Mesendoderm (in vitro differentiated cells): ENCODE data around the gene TMEM92.

Experiments used
- DNase-seq: peaks from one replicate; pipeline ENCODE4 v3.0.0; 2013
- H2AK5ac ChIP-seq: 2 replicates; pipeline ENCODE4 v1.6.1; 2013; ENCODE audit warnings: low read length, inconsistent platforms
- H2BK120ac ChIP-seq: 2 replicates; pipeline ENCODE4 v1.6.1; 2013; ENCODE audit warnings: low read depth, mild to moderate bottlenecking, low read length, moderate library complexity, mixed read lengths
- H2BK15ac ChIP-seq: replicated peaks from 2 replicates; pipeline ENCODE4 v1.6.1; 2013; ENCODE audit warnings: low read depth, mild to moderate bottlenecking, moderate library complexity
- H2BK5ac ChIP-seq: 2 replicates; pipeline ENCODE4 v1.6.1; 2013; ENCODE audit warnings: low read length, inconsistent platforms
- H3K18ac ChIP-seq: 2 replicates; pipeline ENCODE4 v1.6.1; 2013; ENCODE audit warnings: mild to moderate bottlenecking, low read length, mixed read lengths
- H3K23ac ChIP-seq: one replicate; pipeline ENCODE4 v1.6.1; 2013; ENCODE audit warnings: low read length
- H3K27ac ChIP-seq: 2 replicates; pipeline ENCODE4 v1.5.1; 2013; ENCODE audit warnings: low read depth, mild to moderate bottlenecking, inconsistent platforms, low read length, moderate library complexity
- H3K27me3 ChIP-seq: 2 replicates; pipeline ENCODE4 v1.6.1; 2013; ENCODE audit warnings: low read length, control low read depth, mild to moderate bottlenecking, inconsistent platforms; ENCODE audit not compliant: insufficient read depth, poor library complexity
- H3K36me3 ChIP-seq: 2 replicates; pipeline ENCODE4 v1.6.1; 2013; ENCODE audit warnings: low read length, inconsistent platforms; ENCODE audit not compliant: control insufficient read depth, insufficient read depth
- H3K4ac ChIP-seq: one replicate; pipeline ENCODE4 v1.6.1; 2013; ENCODE audit warnings: low read depth, mild to moderate bottlenecking, low read length, moderate library complexity
- H3K4me1 ChIP-seq: 2 replicates; pipeline ENCODE4 v1.6.1; 2013; ENCODE audit warnings: low read depth, low read length, inconsistent platforms; ENCODE audit not compliant: control insufficient read depth
- H3K4me2 ChIP-seq: 2 replicates; pipeline ENCODE4 v1.6.1; 2013; ENCODE audit warnings: low read length
- H3K4me3 ChIP-seq: 2 replicates; pipeline ENCODE4 v1.5.1; 2013; ENCODE audit warnings: mild to moderate bottlenecking, low read length
- H3K56ac ChIP-seq: one replicate; pipeline ENCODE4 v1.6.1; 2013; ENCODE audit warnings: low read length
- H3K79me1 ChIP-seq: 2 replicates; pipeline ENCODE4 v1.6.1; 2013; ENCODE audit warnings: low read length, inconsistent platforms
- H3K79me2 ChIP-seq: 2 replicates; pipeline ENCODE4 v1.6.1; 2013; ENCODE audit warnings: mild to moderate bottlenecking, low read length; ENCODE audit not compliant: control insufficient read depth, insufficient read depth
- H3K9ac ChIP-seq: 2 replicates; pipeline ENCODE4 v1.6.1; 2013; ENCODE audit warnings: low read length, inconsistent platforms
- H4K5ac ChIP-seq: one replicate; pipeline ENCODE4 v1.6.1; 2013; ENCODE audit warnings: low read length
- H4K8ac ChIP-seq: one replicate; pipeline ENCODE4 v1.6.1; 2013; ENCODE audit warnings: low read depth, mild to moderate bottlenecking, control low read depth, low read length, moderate library complexity
- WGBS: extraction: QIAGEN DNeasy Blood & Tissue Kit; methylation state at CpG from one replicate; pipeline ENCODE4 v1.1.7; 2013; ENCODE audit warnings: low lambda C conversion rate, missing lambda C conversion rate; ENCODE audit not compliant: insufficient coverage; ENCODE audit errors: extremely low coverage; 5-methylcytosine and 5-hydroxymethylcytosine counted together

The TMEM92 gene

DNA sequence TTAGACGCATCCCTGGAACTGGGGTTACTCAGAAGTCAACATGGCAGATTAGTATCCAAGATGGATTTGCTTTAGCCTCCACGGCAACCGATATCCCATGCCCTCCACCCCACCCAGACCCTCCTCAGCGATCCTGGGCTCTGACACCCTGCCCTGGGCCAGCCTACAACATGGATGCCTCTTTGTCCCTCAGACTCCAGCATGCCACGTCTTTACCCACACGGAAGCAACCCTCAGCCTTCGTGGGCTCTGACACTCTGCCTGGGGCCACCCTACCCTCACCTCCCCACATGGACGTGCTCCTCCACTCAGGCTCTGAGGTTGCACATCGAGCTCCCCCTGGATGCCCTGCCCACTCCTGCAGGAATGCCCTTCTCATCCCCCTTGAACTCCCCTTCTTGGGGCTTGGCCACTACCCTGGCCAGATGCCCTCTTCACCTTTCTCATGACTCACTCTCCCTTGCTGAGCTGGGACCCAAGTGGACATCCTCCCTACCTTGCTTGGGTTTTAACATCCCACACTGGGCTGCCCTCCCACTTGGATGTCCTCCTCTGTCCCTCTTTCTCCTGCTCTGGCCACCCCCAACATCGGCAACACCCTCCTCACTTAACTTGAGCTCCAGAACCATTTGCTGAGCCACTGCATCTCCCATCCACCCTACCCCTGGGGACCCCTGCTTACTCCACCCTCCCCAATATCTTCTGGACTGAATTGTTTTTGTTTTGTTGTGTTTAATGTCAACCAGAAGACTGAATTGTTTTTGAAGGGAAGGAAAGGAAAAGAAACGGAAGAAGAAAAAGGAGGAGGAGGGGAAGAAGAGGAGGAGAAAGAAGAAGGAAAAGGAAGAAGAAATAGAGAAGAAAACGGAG lies 18.3 kb upstream of the TMEM92 start:
- Histone ChIP-seq H3K79me2 (no peaks in the 10 kb centered on the region), H3K27me3 (no peaks in the 10 kb centered on the region), H2AK5ac (no peak overlapping the region), H3K4me2 (no peak overlapping the region), H3K79me1 (no peaks in the 10 kb centered on the region), H2BK15ac (no peak overlapping the region), H3K4me3 (no peak overlapping the region), H3K4ac (no peak overlapping the region), H4K8ac (no peak overlapping the region), H3K18ac (no peak overlapping the region), H3K56ac (no peak overlapping the region), H3K4me1 (no peaks in the 10 kb centered on the region), H3K23ac (peak overlapping the region; percentile 37), H4K5ac (no peak overlapping the region), H2BK120ac (no peak overlapping the region), H3K9ac (no peak overlapping the region), H3K27ac (no peak overlapping the region), H2BK5ac (no peak overlapping the region), H3K36me3 (no peaks in the 10 kb centered on the region)
- WGBS: 97% methylated on average over 2 of the region's 12 CpGs
- DNase-seq: no peak

DNA sequence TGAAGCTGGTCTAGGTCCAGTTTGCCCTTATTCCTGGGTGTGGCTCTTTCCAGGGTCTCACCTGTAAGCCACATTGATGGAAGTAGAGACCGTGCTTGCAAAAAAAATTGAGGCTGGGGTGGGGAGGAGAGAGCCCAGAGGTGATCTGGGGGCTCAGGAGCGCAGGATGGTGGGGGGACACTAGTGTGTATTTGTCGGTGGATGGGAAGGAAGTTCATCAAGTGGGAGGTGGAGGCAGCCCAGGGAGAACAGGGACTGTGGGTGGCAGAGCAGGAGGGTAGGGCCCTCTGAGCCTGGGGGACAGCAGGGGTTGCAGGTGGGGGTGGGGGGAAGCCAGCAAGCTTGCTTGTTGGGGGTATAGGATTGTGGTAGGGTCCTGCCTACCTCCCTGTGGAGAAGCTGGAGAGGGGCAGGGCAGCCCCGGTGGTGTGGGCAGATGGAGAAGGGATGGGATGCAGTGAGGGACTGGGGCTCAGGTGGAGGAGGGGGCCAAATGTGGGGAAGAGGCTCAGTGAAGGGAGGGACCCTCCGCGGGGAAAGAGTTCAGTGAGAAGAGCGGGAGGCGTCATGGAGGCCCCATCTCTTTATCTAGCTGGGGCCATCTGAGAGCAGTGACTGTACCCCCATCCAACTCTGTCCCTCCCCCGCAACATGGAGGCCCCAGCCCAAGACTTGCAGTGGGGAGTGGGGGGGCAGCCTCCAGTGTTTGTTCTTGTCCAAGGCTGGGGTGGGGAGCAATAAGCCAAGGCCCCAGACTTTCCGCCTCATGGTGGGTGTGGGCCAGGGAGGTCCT lies 17.2 kb upstream of the TMEM92 start:
- H3K9ac ChIP-seq: no peak overlapping the region
- no peak overlapping the region for H3K23ac ChIP-seq
- no peaks in the 10 kb centered on the region for H3K27me3 ChIP-seq
- no CpG with 5 or more reads among the region's 10 CpGs for WGBS
- H2BK5ac ChIP-seq: no peak overlapping the region
- H2BK15ac ChIP-seq: no peak overlapping the region
- no peak overlapping the region for H3K27ac ChIP-seq
- no peak overlapping the region for H3K4ac ChIP-seq
- no peak overlapping the region for H2BK120ac ChIP-seq
- no peak overlapping the region for H2AK5ac ChIP-seq
- no peak overlapping the region for H3K4me3 ChIP-seq
- H3K79me1 ChIP-seq: no peaks in the 10 kb centered on the region
- H3K36me3 ChIP-seq: no peaks in the 10 kb centered on the region
- no peak overlapping the region for H3K4me2 ChIP-seq
- no peaks in the 10 kb centered on the region for H3K79me2 ChIP-seq
- H3K4me1 ChIP-seq: no peaks in the 10 kb centered on the region
- H3K18ac ChIP-seq: no peak overlapping the region
- no peak overlapping the region for H3K56ac ChIP-seq
- no peak overlapping the region for H4K5ac ChIP-seq
- no peak for DNase-seq
- no peak overlapping the region for H4K8ac ChIP-seq

DNA sequence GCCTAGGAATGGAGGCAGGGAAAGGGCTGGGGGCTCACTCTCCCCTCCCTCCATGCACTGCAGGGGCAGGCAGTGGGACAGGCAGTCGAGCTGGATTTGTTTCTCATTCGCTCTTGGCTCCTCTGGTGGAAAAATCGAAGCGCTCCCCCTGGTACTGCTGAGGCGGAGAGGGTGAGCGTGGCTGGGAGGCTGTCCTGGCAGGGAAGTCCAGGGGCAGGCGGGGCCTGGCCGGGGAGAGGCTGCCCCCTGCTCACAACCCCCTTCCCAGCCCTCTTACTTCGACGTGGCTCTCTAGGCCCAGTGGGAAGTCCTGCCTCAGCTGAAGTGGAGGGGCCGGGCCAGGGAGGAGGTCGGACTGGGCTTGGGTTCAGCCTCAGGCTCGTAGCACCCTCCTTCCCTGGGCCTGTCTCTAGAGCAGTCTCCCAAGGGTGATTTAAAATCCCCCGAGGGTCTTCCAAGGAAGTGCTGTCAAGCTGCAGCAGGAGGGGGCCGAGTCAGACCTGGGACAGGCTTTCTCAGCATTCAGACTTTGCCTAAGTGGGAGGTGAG lies 16.5 kb upstream of the TMEM92 start:
- Histone ChIP-seq H3K79me1 (no peaks in the 10 kb centered on the region), H3K4me3 (no peak overlapping the region), H4K8ac (no peak overlapping the region), H2AK5ac (no peak overlapping the region), H3K27ac (no peak overlapping the region), H4K5ac (no peak overlapping the region), H2BK120ac (no peak overlapping the region), H3K79me2 (no peaks in the 10 kb centered on the region), H3K4me2 (no peak overlapping the region), H3K4me1 (no peaks in the 10 kb centered on the region), H3K4ac (no peak overlapping the region), H3K36me3 (no peaks in the 10 kb centered on the region), H3K23ac (no peak overlapping the region), H3K27me3 (no peaks in the 10 kb centered on the region), H3K18ac (no peak overlapping the region), H2BK5ac (no peak overlapping the region), H3K56ac (no peak overlapping the region), H2BK15ac (no peak overlapping the region), H3K9ac (no peak overlapping the region)
- no peak for DNase-seq
- WGBS: no CpG with 5 or more reads among the region's 15 CpGs

DNA sequence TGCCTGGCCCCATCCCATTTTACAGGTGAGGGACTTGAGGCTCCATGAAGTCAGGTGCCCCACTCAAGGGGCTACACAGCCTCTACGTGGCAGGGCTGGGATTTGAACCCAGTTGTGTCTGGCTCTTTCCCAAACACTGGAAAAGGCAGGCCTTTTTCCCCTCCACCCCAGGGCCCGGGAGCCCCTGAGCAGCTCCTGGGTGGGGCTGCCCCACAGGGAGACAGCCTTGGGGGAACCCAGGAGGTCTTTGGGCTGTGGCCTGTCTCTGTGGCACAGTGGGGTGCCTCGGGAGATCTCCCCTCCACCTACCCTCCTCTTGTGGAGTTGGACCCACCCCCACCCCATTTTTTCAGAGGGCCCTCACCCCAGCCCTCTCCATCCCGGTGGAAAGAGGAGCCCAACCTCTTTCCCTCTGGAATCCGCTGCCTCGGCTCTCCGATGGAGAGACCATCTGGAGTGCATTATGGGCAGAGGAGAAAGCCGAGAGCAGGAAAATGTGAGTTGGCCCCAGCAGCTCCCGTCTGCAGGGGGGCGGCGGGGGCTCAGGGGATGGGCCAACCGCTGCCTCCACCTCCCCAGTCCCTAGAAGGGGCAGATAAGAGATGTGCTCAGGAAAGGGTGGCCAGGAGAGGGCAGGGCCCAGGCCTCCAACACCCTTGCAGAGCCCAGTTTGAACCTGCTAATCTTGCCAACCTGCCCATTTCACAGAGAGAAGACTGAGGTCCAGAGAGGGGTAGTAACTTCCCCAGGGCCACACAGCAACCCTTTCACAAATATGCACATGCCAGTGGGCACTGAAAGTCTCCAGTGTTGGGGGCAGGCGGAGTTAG lies 15.4 kb upstream of the TMEM92 start:
- no peak for DNase-seq
- H2AK5ac ChIP-seq: no peak overlapping the region
- H4K5ac ChIP-seq: no peak overlapping the region
- no peaks in the 10 kb centered on the region for H3K79me2 ChIP-seq
- H3K23ac ChIP-seq: no peak overlapping the region
- H3K4ac ChIP-seq: no peak overlapping the region
- H2BK5ac ChIP-seq: no peak overlapping the region
- H4K8ac ChIP-seq: no peak overlapping the region
- no peak overlapping the region for H2BK120ac ChIP-seq
- no peaks in the 10 kb centered on the region for H3K4me1 ChIP-seq
- H3K9ac ChIP-seq: no peak overlapping the region
- no peak overlapping the region for H3K4me2 ChIP-seq
- H3K56ac ChIP-seq: no peak overlapping the region
- H2BK15ac ChIP-seq: no peak overlapping the region
- WGBS: no CpG with 5 or more reads among the region's 13 CpGs
- H3K79me1 ChIP-seq: no peaks in the 10 kb centered on the region
- H3K36me3 ChIP-seq: no peaks in the 10 kb centered on the region
- no peaks in the 10 kb centered on the region for H3K27me3 ChIP-seq
- no peak overlapping the region for H3K27ac ChIP-seq
- H3K4me3 ChIP-seq: no peak overlapping the region
- no peak overlapping the region for H3K18ac ChIP-seq

DNA sequence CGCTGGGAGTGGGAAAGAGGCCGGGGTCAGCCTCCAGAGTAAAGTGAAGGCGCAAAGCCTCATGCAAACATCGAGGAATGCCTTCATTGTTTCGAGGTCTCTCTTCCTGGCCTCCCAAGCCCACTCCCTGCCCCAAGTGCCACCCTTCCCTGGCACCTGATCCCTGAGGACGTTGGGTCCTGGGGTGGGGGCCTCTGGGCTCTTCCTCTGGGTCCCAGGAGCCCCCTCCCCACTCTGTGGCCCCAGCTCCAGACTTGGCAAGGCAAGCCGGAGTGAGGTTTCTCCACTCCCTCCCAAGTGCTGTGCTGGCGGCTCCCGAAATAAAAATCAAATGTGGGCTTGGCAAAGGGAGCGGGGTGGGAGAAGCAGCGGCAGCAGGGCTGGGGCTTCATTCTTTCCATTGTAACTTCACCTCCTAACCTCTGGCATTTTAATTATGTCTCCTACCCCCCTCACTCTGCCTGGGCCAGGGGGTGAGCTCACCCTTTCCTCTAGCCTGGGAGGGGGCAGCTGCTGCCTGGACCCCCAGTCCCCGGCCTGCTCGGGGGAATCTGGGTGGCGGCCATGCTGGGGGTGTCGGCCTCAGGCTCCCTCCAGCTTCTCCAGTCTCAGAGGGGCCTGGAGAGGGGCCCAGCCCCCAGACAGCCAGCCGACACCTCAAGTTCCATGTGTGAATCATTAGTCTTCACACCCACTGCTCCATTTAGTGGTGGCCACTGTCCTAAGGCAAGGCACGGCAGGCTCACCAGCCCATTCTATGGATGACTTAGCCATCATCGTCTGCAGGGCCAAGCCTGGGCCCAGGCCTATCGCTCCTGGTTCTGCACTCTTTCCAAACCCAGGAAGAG lies 14.6 kb upstream of the TMEM92 start:
- Histone ChIP-seq H2BK5ac (no peak overlapping the region), H2BK15ac (no peak overlapping the region), H3K4me2 (no peak overlapping the region), H3K56ac (peak overlapping the region; percentile 53), H3K9ac (no peak overlapping the region), H3K4me3 (no peak overlapping the region), H3K79me1 (no peaks in the 10 kb centered on the region), H3K4ac (no peak overlapping the region), H3K23ac (peak overlapping the region; percentile 61), H4K5ac (no peak overlapping the region), H3K27ac (no peak overlapping the region), H2AK5ac (no peak overlapping the region), H3K4me1 (no peaks in the 10 kb centered on the region), H3K79me2 (no peaks in the 10 kb centered on the region), H4K8ac (no peak overlapping the region), H3K18ac (no peak overlapping the region), H3K27me3 (no peaks in the 10 kb centered on the region), H3K36me3 (no peaks in the 10 kb centered on the region), H2BK120ac (no peak overlapping the region)
- DNase-seq: no peak
- no CpG with 5 or more reads among the region's 19 CpGs for WGBS
